Astrocyte of the hippocampus (primary cell): Measurements from ENCODE around the gene MAP3K5.
A peak's percentile ranks its signal among the peaks of the same experiment; 100 is the strongest.

Experiments
- DNase-seq: peaks from one replicate; pipeline ENCODE4 v3.0.0; 2011; ENCODE audit warnings: low read depth, low spot score

Gene MAP3K5

DNA sequence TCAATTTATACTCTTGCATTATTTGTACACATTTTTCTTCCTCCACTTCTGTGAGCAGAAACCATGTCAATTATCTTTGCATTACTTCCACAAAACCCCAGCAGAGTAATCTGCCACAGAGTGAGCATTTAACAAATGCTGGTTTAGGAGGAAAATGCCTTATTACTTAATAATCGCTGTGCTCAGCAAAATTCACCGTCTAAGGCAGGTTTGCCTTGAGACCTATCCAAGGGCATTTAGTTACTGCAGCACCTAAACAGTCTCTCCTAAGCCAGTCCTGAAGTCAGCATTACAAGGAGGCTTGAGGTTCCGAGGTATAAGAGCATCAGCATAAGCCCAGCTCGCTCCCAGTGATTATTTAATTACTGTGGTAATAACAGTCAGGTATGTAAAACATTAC, 270.4 kb downstream of the MAP3K5 start:
- no peak for DNase-seq

DNA sequence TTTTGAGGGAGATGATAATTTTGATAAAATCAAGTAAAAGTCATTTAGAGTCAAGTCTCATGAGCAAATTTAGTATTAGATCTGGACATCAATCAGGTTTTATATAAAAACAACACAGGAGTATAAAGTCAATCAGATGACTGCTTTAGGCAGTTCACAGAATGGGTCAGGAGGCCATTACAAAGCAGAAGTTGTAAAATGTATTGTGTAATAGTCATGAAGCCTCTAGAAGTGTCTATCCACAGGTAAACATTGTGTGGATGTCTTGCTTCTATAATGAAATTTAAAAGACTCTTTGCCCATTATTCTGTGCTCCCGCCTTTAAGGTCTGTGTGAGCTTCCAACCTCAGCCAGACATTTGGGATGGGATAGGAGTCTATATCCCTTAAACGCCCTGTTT, 270.9 kb downstream of the MAP3K5 start:
- DNase-seq: no peak

DNA sequence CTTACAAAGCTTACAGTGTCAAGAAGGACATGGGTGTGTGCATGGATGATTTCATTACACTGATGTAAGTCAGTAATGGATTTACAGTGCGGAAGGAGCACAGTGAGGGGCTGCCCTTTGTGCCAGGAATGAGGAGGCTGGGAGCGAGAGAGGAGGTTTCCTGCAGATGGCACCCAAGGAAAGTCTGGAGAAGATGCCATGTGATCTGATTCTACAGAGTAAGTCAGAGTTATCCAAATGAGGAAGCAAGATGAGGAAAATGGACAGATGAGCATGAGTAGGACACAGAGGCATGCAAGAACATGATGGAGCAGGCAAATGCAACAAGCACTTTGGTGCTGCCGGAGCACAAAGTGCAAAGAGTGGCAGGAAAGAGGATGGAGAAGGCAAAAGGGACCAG, 271.8 kb downstream of the MAP3K5 start:
- no peak for DNase-seq

DNA sequence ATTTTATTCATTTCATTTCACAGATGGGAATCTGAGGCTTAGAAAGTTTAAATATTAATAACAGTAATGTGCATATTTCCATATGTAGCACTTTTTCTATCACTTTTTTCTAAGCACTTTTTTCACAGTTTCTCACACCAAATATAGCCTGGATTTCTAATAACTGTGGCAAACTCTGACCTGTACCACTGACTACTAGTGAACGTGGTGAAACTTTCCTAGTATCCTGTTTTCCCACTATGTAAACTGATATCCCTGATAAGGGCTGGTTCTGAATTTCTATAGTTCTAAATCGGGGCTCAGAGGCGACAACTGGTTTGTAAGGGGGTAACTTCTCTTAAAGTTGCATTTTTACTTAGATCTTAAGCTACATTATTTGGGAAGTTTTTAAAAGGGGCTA, 274.7 kb downstream of the MAP3K5 start:
- DNase-seq: no peak

DNA sequence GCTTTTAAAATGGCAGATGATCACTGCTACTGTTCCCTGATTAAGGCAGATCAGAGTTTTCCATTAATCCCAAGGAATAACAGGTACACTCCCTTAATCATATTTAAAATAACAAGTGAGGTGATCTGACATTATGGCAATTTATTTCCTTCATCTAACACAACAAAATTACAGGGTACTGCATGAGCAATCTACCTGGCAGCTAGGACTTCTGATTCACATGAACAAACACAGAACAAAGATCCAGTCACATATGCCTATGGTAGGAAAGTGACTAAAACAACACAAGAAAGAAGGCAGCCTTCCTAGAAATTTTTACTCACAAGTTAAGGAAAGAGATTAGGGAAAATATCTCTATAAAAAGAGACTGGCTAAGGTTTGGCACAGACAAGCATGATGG, 275.3 kb downstream of the MAP3K5 start:
- peak; percentile 12 for DNase-seq

DNA sequence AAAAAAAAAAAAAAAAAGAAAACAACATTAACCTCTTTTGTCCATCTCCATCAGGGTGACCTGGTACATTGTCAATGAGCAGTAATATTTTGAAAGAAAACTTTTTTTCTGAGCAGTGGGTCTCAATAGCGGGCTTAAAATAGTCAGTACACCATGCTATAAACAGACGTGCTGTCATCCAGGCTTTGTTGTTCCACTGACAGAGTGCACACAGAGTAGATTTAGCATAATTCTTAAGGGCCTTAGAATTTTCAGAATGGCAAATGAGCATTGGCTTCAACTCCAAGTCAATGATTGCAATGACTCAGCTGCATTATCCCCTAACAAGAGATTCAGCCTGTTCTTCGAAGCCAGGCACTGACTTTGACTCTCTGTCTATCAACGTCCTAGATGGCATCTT, 277.7 kb downstream of the MAP3K5 start:
- peak; percentile 10 for DNase-seq

DNA sequence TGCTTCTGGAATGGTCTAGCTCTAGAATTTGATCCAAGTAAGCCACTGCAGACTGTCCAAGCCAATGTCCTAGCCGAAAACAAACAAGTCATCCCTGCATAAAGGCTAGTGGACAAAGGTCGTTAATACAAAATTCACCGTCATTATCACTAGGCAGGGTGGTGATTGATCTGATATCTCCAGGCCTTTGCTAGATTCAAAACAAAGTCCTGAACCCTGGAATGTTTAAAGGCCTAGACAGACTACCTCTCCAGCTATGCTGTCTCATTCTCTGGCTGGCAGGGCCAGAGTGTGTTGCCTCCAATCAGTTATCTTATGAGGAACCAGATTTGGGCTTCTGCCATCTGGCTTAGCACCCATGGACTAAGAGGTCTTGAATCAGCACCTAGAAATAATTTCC, 280.4 kb downstream of the MAP3K5 start:
- DNase-seq: peak; percentile 11

DNA sequence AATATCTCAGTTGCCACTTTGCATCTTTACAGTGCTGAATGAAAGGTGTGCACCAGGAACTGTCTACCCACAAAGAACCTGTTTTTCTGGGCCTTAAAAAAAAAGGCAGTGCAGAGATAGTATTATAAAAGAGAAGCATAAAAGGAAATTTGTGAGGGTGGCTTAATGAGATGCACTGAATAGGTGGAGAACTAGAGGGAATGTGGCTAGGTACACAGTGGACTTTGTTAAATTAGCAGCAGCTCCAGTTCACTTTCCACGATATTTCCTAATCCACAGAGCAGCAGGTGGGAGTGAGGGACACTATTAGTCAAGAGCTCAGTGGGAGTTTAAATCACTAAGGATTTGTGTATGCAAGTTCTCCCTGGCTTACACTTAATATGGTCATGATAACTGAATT, 280.9 kb downstream of the MAP3K5 start:
- no peak for DNase-seq

DNA sequence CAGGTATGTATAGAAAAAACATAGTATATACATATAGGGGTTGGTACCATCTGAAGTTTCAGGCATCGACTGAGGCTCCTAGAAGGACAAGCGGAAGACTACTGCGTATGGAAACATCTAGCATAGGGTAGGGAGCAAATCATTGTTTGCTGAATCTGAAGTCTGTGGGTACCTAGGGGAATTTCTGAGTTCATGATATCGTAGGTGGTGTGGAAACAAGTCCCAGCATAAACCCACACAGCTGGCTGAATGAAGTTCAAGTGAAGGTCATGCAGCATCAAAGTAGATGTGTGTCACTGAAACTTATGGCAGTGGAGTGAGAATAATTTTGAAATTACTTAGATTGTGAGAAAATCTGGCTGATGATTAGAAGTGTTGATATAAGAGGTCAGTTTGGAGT, 281.5 kb downstream of the MAP3K5 start:
- peak; percentile 22 for DNase-seq

DNA sequence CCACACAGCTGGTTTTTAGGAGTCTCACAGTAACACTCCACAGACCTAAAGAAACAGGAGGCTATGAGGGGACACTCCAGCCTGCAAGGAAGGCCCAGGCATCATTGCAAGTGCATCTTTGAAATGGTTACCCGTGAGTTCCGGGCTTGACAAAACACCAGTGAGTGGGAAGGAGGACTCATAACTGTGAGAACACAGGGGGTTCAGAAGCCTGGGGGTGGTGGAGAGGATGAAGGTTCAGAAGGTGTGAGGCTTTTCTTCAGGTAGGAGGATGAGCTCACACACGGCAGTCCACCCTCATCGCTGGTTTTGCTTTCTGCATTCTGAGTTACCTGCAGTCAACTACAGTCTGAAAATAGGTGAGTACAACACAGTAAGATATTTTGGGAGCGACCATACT, 282.0 kb downstream of the MAP3K5 start:
- DNase-seq: no peak

DNA sequence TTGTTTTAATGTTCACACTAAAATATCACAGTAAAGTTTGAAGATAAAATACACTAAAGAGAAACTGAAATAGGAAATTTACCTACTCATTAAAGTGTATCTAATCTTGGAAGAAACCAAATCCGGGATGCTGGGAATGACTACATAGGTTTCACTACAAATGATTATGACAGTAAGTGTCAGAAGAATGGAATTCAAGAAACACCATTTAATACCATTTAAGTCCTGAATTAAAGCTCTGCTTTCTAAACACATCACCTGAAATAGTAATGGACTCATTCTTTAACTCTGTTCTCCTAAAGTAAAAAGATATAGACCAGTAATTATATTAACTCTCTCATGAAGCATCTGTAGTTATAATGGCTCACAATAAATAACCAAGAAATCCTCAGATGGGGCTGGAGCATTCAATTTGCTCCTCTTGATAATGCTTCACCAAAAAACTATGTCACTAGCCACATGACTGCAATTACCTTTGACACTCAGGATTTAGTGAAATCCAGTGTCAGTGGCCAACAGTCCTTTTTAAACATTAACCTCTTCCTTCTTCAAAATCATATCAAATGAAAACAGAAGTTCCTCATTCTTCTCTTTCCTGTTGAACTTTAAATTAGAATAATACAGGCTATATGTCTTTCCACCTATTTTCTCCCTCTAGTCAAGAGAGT, 283.4 kb downstream of the MAP3K5 start:
- DNase-seq: no peak
